ENCODE data around the gene APEH.

Gene APEH

DNA sequence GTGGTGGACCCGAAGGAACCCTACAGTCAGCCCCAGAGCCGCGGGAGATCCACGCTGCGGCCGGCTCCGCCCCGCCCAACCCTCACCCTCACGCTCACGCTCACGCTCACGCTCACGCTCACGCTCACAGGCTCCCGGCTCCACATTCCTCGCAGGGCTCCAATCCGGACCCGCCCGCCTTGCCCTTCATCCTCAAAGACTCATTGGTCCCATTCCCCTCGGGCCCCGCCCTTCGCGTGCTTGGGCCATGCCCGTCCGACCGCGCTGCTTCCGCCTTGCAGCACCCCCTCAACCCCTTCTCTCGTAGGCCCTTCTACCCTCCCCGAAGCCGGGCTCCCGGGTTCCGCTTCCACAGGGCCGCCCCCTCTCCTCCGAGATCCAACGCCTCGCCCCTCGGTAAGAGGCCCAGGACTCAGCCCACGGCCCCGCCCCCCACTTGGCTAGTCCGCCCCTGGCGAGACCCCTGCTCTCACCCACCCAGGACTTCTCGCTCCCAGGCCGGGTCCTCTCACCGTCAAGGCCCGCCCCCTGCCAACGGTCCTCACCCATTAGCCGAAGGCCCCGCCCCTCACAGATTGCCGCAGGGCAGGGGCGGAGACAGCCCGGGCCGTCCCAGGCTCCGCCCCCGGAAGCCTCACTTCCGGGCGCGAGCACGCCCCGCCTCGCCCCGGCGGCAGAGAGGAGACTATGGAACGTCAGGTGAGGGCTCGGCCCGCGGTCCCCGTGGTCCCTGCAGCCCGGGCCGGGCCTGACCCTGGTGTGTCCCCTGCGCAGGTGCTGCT lies at the start of gene APEH:
TSS of gene APEH (plus strand) at position 637 of the 782 bp plus-strand sequence. CDS start at position 688, 51 bp downstream.
- DNase-seq (ENCODE audit: low read depth): peak; percentile 87
- H3K4me3 ChIP-seq (ENCODE audit: control insufficient read depth, low read depth, low read length): peak within 1 kb of the TSS; percentile 83
- no peak for TF ChIP-seq CTCF (IDR thresholded peaks at IDR 0.05; ENCODE audit: control insufficient read depth, insufficient read depth, low read depth, low read length, missing control alignments)

DNA sequence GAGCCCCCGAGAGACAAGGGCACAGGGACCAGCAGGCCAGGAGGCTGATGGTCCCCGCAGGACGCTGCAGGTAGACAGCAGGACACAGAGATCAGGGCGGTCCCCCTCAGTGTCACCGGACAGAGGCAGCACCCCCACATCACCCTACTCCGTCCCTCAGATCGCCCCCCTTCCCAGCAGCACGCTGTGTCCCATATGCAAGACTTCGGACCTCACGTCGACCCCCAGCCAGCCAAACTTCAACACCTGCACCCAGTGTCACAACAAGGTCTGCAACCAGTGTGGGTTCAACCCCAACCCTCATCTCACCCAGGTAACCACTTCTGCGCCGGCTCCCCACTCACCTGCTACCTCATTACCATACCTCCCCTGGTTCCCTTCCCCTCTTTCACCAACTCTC lies 49.1 kb upstream of the APEH start:
- DNase-seq (ENCODE audit: low read depth): no peak
- H3K4me3 ChIP-seq (ENCODE audit: control insufficient read depth, low read depth, low read length): no peak overlapping the region
- TF ChIP-seq CTCF (IDR thresholded peaks at IDR 0.05; ENCODE audit: control insufficient read depth, insufficient read depth, low read depth, low read length, missing control alignments): no peak

DNA sequence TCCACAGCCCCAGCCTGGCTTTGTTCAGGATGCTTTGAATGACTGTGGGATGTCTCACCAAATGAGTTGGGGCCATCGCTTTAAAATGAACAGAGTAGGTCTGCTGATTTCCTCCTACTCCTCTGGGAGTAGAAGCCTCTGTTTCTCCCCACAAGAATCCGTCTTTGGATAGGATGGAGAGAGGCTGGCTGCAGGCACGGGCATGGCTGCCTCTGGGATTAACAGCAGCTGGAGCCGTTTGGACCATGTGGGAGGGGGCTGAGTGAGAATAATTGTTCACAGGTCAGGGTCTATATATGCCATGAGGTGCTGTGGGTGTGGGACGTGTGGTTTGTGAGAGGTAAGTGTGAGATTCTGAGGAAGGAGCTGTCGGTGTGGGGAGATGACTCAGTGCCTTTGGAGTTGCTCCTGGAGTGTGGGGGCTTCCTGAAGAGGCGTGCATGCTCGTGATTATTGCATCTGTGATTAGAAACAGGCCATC lies 48.0 kb upstream of the APEH start:
- no peak overlapping the region for H3K4me3 ChIP-seq (ENCODE audit: control insufficient read depth, low read depth, low read length)
- no peak for DNase-seq (ENCODE audit: low read depth)
- no peak for TF ChIP-seq CTCF (IDR thresholded peaks at IDR 0.05; ENCODE audit: control insufficient read depth, insufficient read depth, low read depth, low read length, missing control alignments)

DNA sequence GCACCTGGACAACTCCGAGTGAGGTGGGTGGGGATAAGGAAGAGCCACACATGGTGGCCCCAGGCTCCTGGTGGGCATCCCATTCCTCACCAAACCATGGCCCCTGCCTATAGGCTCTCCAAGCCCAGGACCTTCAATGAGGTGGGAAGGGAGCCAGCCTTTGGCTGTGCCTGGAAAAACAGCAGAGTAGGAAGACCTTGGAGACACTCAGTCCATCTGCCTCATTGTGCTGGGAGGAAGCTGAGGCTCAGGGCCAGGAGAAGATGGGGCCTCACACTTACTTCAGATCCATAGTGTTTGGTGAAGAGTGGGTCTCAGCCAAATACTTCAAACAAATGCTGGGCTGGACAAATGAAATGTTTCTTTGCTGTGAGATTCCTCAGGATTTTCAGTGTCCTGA lies 47.4 kb upstream of the APEH start:
- no peak for DNase-seq (ENCODE audit: low read depth)
- TF ChIP-seq CTCF (IDR thresholded peaks at IDR 0.05; ENCODE audit: control insufficient read depth, insufficient read depth, low read depth, low read length, missing control alignments): no peak
- no peak overlapping the region for H3K4me3 ChIP-seq (ENCODE audit: control insufficient read depth, low read depth, low read length)

DNA sequence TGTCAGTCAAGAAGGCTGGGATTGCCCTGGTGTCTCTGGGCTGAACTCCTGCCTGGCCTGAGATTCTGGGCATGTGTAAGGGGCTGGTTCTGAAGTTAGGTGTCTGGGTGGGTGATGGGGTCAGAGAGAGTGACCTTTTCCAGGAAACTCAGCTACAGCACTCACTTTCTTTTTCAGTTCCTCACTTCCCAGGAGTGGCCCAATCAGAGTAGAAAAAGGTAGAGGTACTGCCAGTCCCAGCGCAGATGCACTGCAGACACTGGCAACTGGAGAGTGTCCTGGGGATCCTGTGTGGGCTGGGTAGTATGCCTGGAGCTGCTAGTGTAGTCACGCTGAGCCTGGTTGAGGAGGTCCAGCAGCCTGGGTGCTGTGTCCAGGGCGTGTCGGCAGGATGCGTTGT lies 46.5 kb upstream of the APEH start:
- H3K4me3 ChIP-seq (ENCODE audit: control insufficient read depth, low read depth, low read length): no peak overlapping the region
- DNase-seq (ENCODE audit: low read depth): no peak

GRCh38 chr3:49628249-49628648 lies 45.9 kb upstream of the APEH start:
- TF ChIP-seq CTCF (IDR thresholded peaks at IDR 0.05; ENCODE audit: control insufficient read depth, insufficient read depth, low read depth, low read length, missing control alignments): no peak
- no peak overlapping the region for H3K4me3 ChIP-seq (ENCODE audit: control insufficient read depth, low read depth, low read length)
- no peak for DNase-seq (ENCODE audit: low read depth)

More for the DNA sequence above, 46.5 kb upstream of the APEH start:
- no peak for TF ChIP-seq CTCF (IDR thresholded peaks at IDR 0.05; ENCODE audit: control insufficient read depth, insufficient read depth, low read depth, low read length, missing control alignments)

Data from AG09309 (cell line).